ENCODE results near the gene NMS.
A peak's percentile ranks its signal among the peaks of the same experiment; 100 is the strongest.

NMS gene

GRCh38 chr2:100453853-100454252 is 16.4 kb upstream of the NMS start:
- no peak for DNase-seq
- no peak for TF ChIP-seq GATA1 (IDR thresholded peaks at IDR 0.05; ENCODE audit: low read depth, low read length)
- no peak for TF ChIP-seq POLR2A (IDR thresholded peaks at IDR 0.05; ENCODE audit: low read length)

GRCh38 chr2:100456357-100456756 is 13.9 kb upstream of the NMS start:
- peak; percentile 3 to 14 for DNase-seq

GRCh38 chr2:100460904-100461530 is 9.3 kb upstream of the NMS start:
- TF ChIP-seq POLR2A (IDR thresholded peaks at IDR 0.05; ENCODE audit: low read length), result no peak
- TF ChIP-seq GATA1 (IDR thresholded peaks at IDR 0.05; ENCODE audit: low read depth, low read length), result no peak
- no peak for DNase-seq

GRCh38 chr2:100470898-100471514 is 724 bp downstream of the NMS start:
- no peak for TF ChIP-seq GATA1 (IDR thresholded peaks at IDR 0.05; ENCODE audit: low read depth, low read length)
- peak; percentile 18 to 19 for DNase-seq

- no peak for DNase-seq
- TF ChIP-seq POLR2A (IDR thresholded peaks at IDR 0.05; ENCODE audit: low read length) (no peak), GATA1 (IDR thresholded peaks at IDR 0.05; ENCODE audit: low read depth, low read length) (no peak)
These were observed 6.3 kb downstream of the NMS start for GRCh38 chr2:100476606-100477005.

GRCh38 chr2:100482741-100483140 is 12.5 kb downstream of the NMS start:
- peak; percentile 36 to 41 for DNase-seq

GRCh38 chr2:100483895-100484294 is 13.6 kb downstream of the NMS start:
- no peak for TF ChIP-seq GATA1 (IDR thresholded peaks at IDR 0.05; ENCODE audit: low read depth, low read length)
- TF ChIP-seq POLR2A (IDR thresholded peaks at IDR 0.05; ENCODE audit: low read length), result no peak

More at GRCh38 chr2:100482741-100483140, 12.5 kb downstream of the NMS start:
- TF ChIP-seq POLR2A (IDR thresholded peaks at IDR 0.05; ENCODE audit: low read length), result no peak

GRCh38 chr2:100484390-100484789 is 14.1 kb downstream of the NMS start:
- no peak for TF ChIP-seq GATA1 (IDR thresholded peaks at IDR 0.05; ENCODE audit: low read depth, low read length)
- TF ChIP-seq POLR2A (IDR thresholded peaks at IDR 0.05; ENCODE audit: low read length), result no peak
- DNase-seq, result no peak

More at GRCh38 chr2:100483895-100484294, 13.6 kb downstream of the NMS start:
- DNase-seq, result no peak

GRCh38 chr2:100485396-100485795 is 15.1 kb downstream of the NMS start:
- DNase-seq, result no peak
- TF ChIP-seq GATA1 (IDR thresholded peaks at IDR 0.05; ENCODE audit: low read depth, low read length), result no peak
- TF ChIP-seq POLR2A (IDR thresholded peaks at IDR 0.05; ENCODE audit: low read length), result no peak

GRCh38 chr2:100494712-100495111 is 24.4 kb downstream of the NMS start:
- DNase-seq, result no peak
- TF ChIP-seq GATA1 (IDR thresholded peaks at IDR 0.05; ENCODE audit: low read depth, low read length), result no peak
- no peak for TF ChIP-seq POLR2A (IDR thresholded peaks at IDR 0.05; ENCODE audit: low read length)

- no peak for DNase-seq
- TF ChIP-seq POLR2A (IDR thresholded peaks at IDR 0.05; ENCODE audit: low read length) (no peak), GATA1 (IDR thresholded peaks at IDR 0.05; ENCODE audit: low read depth, low read length) (no peak)
These were observed 32.5 kb downstream of the NMS start for GRCh38 chr2:100502782-100503181.

GRCh38 chr2:100504542-100504941 is 34.3 kb downstream of the NMS start:
- TF ChIP-seq GATA1 (IDR thresholded peaks at IDR 0.05; ENCODE audit: low read depth, low read length), result no peak
- TF ChIP-seq POLR2A (IDR thresholded peaks at IDR 0.05; ENCODE audit: low read length), result no peak
- no peak for DNase-seq

GRCh38 chr2:100509066-100509465 is 38.8 kb downstream of the NMS start:
- TF ChIP-seq POLR2A (IDR thresholded peaks at IDR 0.05; ENCODE audit: low read length) (no peak), GATA1 (IDR thresholded peaks at IDR 0.05; ENCODE audit: low read depth, low read length) (no peak)
- no peak for DNase-seq

- peak; percentile 69 to 87 for DNase-seq
- TF ChIP-seq POLR2A (IDR thresholded peaks at IDR 0.05; ENCODE audit: low read length) (no peak), GATA1 (IDR thresholded peaks at IDR 0.05; ENCODE audit: low read depth, low read length) (no peak)
These were observed 43.4 kb downstream of the NMS start for GRCh38 chr2:100513650-100514049.

- no peak for DNase-seq
- TF ChIP-seq POLR2A (IDR thresholded peaks at IDR 0.05; ENCODE audit: low read length) (no peak), GATA1 (IDR thresholded peaks at IDR 0.05; ENCODE audit: low read depth, low read length) (no peak)
These were observed 47.3 kb downstream of the NMS start for GRCh38 chr2:100517556-100517955.

Measured in erythroblast (primary cell).